GM12873 (cell line): Measurements from ENCODE around the gene TBL1XR1.

Experiments used
- CTCF ChIP-seq: IDR thresholded peaks from 2 replicates; pipeline ENCODE4 v1.5.1; 2012; ENCODE audit warnings: low read depth, mild to moderate bottlenecking, moderate library complexity, low read length, control low read depth; ENCODE audit not compliant: insufficient read depth; ENCODE audit errors: missing control alignments

Gene TBL1XR1

GRCh38 chr3:177119829-177120228 is 77.5 kb downstream of the TBL1XR1 start:
- no peak for TF ChIP-seq CTCF

- no peak for TF ChIP-seq CTCF
Measured at GRCh38 chr3:177114253-177114652, 83.0 kb downstream of the TBL1XR1 start.

- no peak for TF ChIP-seq CTCF
Measured at GRCh38 chr3:177111541-177111949, 85.7 kb downstream of the TBL1XR1 start.

DNA sequence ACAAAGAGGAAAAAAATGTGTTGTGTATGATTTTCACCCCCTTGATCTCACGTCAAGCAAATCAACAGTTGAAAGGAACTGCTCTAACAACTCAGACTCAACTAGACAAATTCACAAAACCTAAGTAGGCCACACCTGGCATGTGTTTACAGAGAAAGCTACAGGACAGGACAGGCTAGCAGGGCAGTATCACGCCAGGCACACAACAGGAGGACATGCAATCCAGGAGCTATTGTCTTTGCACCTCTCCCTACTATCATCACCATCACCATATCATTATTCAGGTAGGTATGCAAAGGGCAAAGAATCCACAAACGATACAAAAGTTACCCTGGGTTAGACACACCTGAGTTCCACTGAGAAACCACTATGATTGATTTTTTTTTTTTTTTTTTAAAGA is 86.4 kb downstream of the TBL1XR1 start:
- TF ChIP-seq CTCF: no peak

GRCh38 chr3:177110386-177110785 is 86.9 kb downstream of the TBL1XR1 start:
- no peak for TF ChIP-seq CTCF

GRCh38 chr3:177109688-177110330 is 87.5 kb downstream of the TBL1XR1 start:
- TF ChIP-seq CTCF: no peak

DNA sequence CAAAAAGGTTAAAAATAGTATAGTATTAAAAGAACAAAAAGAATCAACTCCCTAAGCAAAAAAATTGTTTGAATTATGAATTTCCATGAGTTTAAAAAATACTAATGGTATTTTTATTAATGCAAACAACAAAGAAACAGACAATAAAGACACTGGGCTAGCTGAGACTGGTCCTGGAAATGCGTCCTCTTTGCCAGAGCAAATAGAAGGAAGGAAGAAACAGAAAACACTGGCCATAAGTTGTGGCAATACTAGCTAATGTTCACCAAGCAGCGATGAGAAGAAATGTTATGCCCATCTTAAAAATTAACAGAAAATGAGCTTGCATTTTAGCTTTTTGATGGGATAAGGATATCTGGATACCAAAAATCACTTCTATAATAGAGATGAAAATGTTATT is 88.6 kb downstream of the TBL1XR1 start:
- TF ChIP-seq CTCF: no peak
